KG1 (cell line): ENCODE data around the gene GPR146.
A peak's percentile ranks its signal among the peaks of the same experiment; 100 is the strongest.

Source experiments
- DNase-seq: peaks from one replicate; lab custom pipeline; 2025; lab: John Stamatoyannopoulos, UW

GPR146 gene

DNA sequence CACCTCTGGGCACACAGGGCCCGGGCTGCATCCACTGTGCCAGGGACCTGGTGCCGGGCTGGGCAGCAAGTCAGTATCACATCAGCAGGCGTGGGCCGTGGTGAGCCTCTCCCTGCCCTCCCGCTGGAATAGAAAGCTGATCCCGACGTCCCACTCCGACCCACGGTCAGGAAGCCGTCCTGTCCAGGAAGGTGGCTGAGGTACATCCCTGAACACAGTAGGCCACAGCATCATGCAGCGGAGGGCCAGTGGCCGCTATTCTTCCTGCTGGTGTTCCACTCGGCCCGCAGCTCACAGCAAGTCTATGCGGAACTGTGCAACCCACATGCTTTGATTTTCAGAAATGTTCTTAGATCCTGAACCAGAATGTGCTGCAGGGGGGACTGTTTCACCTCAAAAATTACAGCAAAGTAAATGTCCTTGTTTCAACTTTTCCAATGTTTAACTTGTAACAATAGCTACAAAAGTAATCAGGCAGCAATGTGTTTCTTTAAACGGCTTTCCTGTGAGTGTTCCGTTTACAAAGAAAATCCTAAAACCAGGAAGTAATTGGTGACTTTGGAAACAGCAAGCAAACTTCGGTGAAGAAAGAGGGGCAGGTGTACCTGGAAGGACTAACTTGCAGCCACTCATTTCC, 676 bp upstream of the GPR146 start:
- no peak for DNase-seq

DNA sequence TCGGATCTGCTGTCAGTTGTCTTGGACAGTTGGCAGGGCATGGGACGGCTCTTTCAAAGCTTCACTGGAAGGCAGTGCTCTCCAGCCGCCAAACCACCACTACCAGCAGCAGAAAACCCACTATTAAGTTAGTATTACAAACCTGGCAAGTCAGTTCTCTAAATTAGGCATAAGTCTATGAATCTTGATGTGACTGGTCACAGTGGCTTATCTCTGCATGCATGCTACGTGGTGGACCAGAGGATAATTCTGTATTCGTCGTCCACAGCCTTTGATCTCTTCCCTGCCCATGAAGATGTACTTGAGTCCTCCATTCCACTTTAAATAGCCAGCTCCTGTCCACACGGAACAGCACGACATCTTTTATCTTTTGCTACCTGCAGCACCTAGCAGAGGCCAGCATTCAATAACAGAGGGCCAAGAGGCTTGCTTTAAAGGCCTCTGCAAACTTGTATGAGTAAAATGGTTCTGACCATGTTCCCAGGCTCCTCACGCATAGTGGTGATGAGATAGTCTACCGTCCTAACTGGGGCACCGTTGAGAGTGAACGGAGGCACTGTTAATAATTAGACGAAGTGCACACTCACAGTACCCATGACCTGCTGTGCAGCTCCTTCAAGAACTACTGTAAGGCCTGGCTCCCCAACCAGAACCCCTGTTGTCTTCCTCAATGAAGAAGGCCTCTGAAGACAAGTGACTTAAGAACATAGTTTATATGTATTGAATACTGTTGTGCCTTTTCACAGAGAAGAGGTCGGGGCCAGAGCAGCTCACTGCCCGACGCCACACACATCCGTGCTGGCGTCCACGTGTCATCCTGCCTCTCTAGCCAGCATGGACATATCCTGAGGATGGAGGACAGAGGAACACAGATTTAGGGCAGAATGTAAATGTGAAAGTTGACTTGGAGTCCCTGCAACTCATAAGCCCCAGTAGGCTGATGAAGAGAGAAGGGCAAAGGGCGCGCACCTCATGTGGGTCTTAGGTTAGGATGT, 1.0 kb downstream of the GPR146 start:
- DNase-seq: no peak

DNA sequence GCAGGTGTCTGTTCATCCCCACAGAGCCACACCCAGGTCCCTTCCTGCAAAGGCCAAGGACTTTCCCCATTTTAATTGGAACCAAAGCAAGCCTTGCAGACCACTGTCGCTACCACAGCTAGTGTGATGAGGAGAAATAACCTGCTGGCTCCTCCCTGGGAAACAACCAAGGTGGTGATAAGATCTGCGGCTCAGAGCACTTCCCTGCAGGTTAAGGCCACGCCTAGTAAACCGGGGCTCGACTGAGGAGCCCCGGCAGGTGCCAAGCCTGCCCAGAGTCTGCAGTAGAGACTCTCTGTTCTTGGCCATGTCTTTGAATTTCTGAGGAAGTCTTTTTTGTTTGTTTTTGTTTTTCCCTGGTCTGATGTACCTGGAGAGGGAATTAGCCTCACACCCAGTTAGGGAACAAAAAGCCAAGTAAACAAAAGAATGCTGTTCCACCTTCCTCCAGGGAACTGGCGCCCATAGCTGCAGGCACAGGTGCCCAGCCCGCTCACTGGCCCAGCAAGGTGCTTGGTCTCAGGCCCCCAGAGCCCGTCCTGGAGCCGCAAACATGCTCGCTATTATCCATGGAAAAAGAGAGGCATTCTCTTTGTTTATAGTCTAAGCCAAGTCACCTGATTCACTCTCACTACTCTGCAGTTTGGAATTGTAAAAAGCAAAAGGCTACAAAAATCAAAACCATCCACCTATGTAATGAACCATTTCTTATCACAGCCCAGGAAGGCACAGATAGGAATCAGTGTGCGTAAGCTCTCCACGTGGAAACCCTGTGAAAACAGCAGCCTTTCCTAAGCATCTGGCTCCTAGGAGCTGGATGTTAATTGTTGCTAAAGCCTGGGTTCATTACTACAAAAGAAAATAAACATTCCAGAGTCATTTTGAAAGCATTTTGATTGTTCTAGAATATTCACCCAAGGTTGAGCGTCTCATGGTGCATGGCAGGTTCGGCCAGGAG, 2.7 kb downstream of the GPR146 start:
- DNase-seq: no peak

DNA sequence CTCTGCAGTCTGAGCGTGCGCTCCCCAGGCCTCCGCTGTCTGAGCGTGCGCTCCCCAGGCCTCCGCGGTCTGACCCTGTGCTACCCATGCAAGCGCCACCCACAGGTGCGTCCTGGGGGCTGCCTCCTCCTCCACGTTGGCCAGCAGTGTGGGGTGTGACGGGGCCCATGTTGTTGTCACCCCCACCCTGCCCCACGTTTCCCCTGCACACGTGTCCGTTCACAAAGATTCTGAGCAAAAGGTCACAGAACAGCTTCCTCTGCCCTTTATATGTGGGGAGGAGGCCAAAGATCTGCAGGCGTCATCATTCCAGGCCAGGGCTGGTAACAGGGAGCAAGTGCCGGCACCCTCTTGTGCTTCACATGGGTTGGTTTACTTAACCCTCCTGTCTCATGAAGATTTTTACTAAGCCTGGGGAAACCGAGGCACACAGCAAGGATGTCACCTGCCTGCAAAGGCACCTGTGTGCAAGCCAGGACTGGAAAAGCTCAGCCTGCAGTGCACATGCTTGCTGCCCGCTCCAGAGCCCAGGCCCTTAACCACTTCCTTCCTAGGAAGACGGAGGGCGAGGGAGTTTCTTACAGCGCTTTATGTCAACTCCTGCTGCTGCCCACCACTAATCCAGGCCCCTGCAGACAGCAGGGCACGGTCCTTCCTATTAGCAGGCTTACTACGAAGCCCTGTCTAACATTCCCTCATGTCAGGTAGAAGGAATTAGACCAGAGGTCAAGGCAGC, 4.8 kb downstream of the GPR146 start:
- peak; percentile 25 for DNase-seq

DNA sequence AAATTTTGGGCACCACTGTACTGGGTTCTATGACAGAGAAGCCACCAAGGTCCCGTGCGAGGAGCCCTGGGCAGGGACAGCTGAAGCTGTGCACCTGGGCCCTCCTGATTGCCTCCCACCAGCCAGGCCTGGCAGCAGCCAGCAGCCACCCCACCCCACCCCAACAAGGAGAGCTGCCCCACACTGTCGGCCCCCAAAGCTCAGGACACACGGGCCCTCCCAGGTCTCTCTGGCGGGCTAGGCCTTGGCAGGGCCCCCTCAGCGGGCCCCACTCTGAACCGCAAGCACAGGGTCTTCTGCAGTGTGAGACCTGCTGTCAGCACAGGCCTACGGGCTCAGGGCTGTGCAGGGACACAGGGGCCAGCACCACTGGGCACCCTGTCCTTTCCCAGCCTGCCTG, 5.5 kb downstream of the GPR146 start:
- DNase-seq: no peak

DNA sequence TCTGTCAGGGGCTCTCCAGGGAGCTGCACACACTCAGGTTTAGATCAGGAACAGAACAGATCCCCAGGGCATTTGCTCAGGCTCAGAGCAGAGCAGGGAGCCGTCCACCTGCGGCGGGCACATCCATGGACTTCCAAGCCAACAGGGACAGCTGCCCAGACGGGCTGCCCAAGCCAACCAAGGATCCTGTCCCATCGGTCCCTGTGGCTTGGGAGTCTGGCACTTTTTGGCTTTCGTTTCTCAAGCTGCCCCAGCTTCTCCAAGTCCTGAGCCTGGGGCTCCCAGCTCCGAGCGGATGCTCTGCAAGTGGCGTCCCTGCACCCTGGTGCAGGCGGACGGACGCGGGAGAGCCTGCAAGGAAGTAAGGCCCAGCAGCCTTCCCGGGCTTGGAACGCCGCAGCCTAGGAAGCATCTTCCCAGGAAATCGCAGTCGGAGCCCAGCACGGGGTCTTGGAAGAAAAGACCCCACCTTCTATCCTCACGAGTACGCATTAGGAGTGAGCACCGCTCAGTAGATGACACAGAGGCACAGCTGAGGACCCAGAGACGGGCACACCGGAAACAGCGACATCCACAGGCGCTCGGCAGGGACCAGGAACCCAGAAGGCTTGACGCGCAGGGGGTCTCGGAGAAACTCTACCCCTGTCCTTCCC, 6.0 kb downstream of the GPR146 start:
- DNase-seq: no peak

DNA sequence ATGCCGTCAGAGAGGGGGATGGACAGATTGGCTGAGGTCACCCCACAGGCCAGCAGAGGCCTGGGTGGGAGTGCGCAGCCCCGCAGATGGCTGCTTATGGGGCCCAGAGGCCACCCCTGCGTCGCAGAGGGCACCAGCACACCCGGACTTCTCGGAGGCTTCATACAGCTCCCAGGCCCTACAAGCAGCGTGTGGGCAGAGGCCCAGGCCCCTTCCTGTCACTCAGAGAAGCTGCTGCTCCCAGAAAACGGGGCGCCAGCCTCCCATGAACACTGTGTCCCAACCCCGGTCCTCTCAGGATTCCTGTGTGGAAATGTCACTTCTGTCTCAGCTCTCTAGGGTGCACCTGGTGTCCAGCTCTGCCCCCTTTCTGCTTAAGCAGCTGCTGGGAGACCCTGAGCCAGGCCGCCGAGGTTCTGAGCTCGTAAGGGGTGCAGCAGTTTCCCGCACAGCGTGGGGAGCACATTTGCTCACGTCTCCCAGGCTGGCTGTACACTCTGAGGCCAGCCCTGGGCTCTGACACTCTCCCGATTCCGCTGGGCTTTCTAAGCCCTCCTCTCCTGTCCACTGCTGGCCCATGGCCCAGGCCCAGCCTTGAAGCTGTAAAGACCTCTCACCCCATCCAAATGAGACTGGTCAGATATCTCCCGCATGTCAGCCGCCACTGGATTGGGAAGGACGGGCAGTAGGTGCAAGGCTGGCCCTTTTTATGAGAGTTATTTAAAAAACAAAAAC, 6.8 kb downstream of the GPR146 start:
- DNase-seq: no peak

DNA sequence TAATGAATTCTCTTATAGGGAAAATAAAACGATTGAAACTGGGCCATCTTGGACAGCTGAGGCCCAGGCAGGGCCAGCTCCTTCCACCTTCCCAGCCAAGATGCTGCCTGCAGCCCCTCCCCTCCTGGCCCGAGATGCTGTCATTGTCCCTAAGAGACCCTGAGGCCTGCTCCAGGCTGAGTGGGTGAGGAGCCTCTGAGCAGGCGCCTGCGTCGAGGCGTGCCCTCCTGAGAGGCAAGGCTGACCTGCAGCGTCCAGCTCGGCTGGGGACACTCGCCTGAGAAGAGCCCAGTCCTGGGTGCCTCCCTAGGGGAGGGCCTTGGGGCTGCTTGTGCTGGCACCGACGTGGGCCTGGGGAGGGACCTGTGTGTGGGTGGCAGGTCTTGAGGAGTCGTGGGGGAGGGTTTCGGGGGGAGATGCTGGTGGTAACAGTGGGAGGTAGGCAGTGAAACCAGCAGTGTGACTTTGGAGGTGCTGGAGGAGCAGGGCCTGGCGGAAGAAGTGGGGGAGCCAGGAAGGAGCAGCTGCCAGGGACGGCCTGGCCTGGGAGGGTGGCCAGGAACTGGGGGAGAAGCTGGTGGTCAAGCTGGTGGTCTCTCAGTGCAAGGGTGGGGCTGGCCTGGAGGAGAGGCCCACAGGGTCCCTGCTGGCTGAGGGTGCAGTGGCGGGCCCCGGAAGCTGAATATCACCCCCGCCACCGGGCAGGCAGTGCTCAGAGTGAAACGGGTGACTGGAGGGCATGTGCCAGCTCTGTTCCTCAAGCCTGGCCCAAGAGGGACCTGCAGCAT, 7.9 kb downstream of the GPR146 start:
- no peak for DNase-seq

DNA sequence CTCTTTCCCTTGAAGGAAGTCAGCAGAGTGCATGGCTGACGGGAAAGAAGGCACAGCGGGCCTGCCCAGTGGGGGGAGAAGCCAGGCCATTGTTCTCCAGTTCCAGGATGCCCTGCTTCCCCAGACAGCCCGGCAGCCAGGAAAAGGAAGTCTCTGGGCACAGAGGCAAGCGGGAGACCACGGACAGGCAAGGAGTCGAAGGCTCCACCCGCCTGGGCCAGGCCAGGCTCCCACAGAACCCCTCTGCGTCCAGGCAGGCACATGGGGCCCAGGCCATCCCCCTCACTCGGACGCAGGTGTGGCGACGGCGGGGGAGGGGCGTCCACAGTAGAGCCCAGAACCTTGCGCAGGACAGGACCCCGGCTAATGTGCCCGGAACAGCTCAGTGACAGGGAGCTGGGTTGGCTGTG, 8.7 kb downstream of the GPR146 start:
- no peak for DNase-seq

DNA sequence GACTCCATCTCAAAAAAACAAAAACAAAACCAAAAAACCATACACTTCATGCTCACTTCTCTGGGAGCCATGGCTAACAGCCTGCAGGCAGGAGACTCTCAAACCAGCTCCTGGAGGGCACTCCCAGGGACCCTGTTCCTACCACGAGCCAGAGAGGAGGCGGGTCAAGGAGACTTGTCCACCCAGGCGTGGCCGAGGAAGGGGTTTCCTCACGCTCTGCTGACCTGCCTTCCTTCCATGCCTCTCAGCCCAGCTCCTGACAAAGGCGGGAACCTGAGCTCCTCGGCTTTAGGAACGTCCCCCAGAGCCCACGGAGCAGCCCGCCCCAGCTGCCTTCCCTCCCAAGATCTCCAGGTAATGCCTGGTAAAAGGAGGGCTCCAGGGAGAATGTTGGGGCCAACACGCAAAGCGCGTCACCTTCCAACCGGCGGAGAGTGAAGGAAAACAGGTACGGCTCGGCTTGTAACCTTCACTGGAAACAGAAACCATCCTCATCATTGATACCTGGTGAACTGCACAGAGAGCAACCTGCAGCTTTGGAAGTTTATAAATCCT, 9.5 kb downstream of the GPR146 start:
- no peak for DNase-seq

DNA sequence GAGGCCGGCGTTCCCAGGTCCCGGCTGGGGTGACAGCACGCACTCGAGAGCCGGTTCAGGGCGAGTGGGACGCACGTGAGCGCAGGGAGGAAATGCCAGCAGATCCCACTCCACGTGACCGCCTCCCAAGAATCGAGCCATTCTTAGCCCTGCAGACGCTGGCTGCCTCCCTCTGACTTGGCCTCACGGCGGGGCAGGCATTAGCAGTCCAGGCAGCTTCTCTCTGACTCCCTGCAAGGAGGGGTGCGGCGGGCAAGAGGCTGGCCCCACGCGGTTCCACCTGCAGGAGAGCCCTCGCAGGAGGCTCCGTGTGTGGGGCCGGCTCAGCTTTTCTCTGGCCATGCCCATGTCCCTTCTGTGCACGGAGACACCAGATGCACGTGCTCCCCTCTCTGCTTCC, 10.1 kb downstream of the GPR146 start:
- no peak for DNase-seq

DNA sequence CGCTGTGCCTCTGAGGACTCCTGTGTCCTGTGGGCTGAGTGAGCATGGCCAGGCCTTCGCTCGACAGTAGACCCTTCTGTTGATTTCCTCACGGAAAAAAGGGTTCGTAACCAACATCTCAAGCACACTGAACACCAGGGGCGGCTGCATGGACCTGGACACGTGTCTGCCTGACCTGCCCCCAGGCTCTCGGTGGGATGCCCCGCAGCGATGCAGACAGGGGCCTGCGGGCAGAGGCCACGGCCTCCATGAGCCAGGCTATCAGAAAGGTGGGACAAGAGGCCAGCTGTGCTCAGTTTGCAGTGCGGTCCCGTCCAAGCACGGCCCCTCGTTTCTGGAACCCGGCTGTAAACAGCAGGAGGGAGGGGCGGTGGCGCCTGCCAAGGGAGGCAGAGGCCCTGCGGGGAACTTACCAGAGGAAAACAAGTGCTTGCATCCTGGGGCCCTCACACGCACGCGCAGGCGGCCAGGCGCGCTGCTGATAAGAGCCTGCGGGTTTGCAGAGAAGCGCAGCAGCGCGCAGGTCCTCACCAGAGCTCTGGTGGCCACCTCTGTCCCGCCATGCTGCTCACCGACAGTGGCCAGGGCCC, 10.6 kb downstream of the GPR146 start:
- DNase-seq: no peak

DNA sequence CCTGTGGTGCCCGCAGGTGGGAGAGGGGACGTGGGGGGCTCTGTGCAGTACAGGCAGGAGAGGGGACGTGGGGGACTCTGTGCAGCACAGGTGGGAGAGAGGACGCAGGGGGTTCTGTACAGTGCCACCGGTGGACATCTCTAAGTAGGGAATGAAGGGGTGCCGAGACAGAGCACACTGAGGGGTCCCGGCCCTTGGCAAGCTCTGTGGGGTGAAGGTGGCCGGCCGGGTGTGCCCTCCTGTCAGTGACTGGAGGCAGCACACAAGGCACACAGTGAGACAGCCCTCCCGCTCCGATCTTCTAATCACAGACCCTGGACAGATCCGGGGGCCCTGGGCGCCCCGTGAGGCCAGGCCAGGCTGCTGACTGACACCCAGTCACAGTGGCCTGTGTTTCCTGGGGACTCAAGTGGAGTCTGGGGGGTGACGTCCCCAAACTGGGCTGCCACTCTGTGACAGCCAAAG, 11.2 kb downstream of the GPR146 start:
- DNase-seq: no peak

DNA sequence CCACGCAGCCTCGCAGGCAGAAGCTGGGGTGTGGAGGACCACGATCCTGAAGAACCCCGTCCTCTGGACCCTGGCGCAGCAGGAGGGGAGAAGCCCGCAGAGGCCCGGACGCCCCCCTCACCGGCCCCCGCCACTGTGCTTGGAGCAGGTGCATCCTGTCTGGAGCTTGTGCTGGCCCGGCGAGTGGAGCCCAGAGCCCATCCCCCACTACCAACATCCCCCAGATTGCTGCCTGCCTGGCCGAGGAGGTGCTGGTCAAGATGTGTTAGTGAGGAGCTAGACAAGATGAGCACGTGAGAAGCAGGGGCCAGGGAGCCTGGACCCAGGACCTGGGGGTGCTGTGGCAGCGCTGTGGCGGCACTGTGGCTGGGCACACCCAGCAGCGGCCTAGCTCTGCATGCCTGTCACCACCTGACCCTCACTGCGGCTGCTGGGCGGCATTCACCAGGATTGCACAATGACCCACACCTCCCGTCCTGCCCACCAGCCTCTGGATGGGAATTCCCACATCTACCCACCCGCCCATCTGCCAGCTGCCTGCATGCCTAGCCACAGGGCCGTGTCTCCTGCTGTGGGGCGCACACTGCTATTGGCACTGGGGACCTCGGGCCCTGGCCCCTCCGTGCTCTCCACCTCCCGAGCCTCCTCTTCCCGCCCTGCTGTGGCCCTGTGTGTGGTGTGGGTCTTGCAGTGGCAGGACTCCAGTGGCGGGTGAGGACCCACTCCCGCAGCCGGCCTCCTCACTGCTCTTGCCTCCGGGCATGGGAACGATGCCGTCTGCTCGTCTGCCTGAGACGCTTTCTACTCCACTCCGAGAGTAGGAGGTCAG, 11.8 kb downstream of the GPR146 start:
- DNase-seq: no peak

DNA sequence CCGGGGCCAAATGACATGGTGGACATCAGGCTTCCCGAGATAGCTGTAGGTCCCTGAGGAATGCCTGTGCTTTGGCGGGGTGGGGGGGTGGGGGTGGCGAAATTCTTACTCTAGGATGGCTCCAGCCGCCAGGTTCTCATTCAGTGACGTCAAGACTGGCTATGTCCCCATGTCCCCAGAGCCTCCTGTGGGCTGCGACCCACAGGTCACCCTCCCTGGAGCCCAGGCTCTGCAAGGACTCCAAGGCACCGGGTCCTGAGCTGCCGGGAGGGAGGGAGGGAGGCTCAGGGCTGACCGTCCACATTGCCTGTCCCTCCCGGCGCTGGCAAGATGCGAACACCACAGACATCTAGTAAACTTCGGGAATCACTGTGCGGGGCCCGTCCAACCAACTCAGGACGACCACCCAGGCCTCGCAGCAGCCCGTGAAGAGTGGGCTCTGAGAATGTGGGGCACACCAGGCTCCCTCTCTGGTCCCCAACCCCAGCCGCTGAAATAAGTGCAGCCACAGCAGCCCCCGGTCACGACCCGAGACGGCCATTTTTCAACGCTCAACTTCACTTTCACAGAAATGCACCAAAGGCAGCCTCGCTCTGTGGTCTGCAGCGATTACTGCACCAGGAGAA, 12.6 kb downstream of the GPR146 start:
- DNase-seq: no peak

DNA sequence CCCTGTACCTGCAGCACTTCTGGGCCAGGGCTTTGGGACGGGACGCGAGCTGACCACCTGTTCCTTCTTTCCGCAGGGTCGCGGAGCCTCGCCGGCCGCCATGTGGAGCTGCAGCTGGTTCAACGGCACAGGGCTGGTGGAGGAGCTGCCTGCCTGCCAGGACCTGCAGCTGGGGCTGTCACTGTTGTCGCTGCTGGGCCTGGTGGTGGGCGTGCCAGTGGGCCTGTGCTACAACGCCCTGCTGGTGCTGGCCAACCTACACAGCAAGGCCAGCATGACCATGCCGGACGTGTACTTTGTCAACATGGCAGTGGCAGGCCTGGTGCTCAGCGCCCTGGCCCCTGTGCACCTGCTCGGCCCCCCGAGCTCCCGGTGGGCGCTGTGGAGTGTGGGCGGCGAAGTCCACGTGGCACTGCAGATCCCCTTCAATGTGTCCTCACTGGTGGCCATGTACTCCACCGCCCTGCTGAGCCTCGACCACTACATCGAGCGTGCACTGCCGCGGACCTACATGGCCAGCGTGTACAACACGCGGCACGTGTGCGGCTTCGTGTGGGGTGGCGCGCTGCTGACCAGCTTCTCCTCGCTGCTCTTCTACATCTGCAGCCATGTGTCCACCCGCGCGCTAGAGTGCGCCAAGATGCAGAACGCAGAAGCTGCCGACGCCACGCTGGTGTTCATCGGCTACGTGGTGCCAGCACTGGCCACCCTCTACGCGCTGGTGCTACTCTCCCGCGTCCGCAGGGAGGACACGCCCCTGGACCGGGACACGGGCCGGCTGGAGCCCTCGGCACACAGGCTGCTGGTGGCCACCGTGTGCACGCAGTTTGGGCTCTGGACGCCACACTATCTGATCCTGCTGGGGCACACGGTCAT, 13.3 kb downstream of the GPR146 start:
- no peak for DNase-seq
